ENCODE results near the gene NELL1. TPM values are rescaled to one million over a fixed set of nuclear protein-coding genes. Genes with fewer than 3 reads are reported as not detected.

The NELL1 gene
- total RNA-seq, 1 donor from 2014 or later: not detected

DNA sequence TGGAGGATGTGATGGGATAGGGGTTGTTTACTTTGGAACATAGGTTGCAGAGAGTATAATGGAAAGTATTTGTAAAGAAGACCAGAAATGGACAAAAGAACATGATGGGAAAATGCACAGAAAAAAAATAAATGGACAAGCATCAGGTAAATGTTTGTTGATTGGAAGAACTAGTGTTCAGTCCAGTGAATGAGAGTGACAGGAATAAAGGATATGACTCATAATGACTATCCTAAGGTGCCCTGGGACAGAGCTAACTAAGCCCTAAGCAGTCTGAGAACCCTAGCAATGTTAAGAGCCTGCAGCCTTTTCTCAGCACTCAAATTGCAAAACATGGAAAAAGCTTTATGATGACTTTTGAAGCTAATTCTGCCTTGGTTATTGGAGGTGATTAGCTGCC, 790.7 kb downstream of the NELL1 start:
- Mint-ChIP-seq H3K27ac (ENCODE audit: unreplicated experiment) (no peak overlapping the region), H3K36me3 (ENCODE audit: unreplicated experiment) (no peaks in the 10 kb centered on the region), H3K4me3 (ENCODE audit: unreplicated experiment) (no peak overlapping the region), H3K9me3 (ENCODE audit: unreplicated experiment) (no peaks in the 10 kb centered on the region), H3K27me3 (ENCODE audit: unreplicated experiment) (no peaks in the 10 kb centered on the region), H3K4me1 (ENCODE audit: unreplicated experiment) (no peaks in the 10 kb centered on the region)
- TF ChIP-seq, protein P1, sequence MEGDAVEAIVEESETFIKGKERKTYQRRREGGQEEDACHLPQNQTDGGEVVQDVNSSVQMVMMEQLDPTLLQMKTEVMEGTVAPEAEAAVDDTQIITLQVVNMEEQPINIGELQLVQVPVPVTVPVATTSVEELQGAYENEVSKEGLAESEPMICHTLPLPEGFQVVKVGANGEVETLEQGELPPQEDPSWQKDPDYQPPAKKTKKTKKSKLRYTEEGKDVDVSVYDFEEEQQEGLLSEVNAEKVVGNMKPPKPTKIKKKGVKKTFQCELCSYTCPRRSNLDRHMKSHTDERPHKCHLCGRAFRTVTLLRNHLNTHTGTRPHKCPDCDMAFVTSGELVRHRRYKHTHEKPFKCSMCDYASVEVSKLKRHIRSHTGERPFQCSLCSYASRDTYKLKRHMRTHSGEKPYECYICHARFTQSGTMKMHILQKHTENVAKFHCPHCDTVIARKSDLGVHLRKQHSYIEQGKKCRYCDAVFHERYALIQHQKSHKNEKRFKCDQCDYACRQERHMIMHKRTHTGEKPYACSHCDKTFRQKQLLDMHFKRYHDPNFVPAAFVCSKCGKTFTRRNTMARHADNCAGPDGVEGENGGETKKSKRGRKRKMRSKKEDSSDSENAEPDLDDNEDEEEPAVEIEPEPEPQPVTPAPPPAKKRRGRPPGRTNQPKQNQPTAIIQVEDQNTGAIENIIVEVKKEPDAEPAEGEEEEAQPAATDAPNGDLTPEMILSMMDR (IDR thresholded peaks at IDR 0.05): no peak
- no peak for DNase-seq (ENCODE audit: extremely low spot score, unreplicated experiment)

DNA sequence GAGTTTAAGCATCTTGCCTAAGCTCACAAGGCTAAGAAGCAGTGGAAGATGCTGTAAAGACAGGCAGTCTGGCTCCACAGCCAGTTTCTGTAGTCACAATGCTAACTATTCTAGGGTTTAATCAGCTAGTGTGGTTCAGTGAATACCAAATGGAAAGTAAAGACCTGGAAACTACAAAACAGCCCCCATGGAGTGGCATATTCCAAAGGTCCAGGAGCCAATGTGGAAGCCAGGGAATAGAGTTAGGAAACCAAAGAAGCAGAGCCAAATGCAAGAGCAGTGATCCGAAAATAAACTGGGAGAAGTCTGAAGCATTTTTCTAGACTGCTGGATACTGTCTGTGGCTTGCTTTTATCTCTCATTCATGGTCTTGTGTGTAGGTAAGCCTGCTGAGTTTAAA, 792.3 kb downstream of the NELL1 start:
- TF ChIP-seq, protein P1 (IDR thresholded peaks at IDR 0.05): no peak
- Mint-ChIP-seq H3K9me3 (ENCODE audit: unreplicated experiment) (no peaks in the 10 kb centered on the region), H3K27me3 (ENCODE audit: unreplicated experiment) (no peaks in the 10 kb centered on the region), H3K4me3 (ENCODE audit: unreplicated experiment) (no peak overlapping the region), H3K27ac (ENCODE audit: unreplicated experiment) (no peak overlapping the region), H3K36me3 (ENCODE audit: unreplicated experiment) (no peaks in the 10 kb centered on the region), H3K4me1 (ENCODE audit: unreplicated experiment) (no peaks in the 10 kb centered on the region)
- no peak for DNase-seq (ENCODE audit: extremely low spot score, unreplicated experiment)

DNA sequence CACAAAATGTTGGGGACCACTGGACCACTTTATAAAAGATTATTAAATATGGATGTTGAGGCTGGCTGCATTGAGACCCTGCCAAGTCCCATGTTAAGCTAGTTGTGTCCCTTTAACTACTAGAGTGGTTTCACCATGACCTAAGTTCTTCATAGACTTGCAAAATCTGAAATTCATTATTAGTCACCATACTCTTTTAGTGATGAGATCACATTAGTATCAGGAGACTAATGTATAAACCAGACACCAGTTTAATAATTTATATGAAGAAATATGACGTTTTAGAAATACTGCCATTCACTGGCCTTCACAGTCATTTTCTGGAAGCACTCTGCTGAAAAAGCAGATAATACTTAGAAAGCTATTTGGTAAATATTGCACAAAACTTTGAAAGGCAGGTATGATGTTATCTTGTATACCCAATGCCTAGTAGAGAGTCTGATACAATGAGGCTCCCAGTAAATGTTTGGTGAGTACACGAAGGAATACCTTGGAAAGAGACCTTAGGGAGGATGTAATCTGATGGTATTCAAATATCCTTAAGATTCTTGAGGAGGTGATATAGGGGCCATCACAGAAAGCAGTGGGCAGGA, 795.3 kb downstream of the NELL1 start:
- Mint-ChIP-seq H3K4me3 (ENCODE audit: unreplicated experiment) (no peak overlapping the region), H3K9me3 (ENCODE audit: unreplicated experiment) (no peaks in the 10 kb centered on the region), H3K4me1 (ENCODE audit: unreplicated experiment) (no peaks in the 10 kb centered on the region), H3K27me3 (ENCODE audit: unreplicated experiment) (no peaks in the 10 kb centered on the region), H3K36me3 (ENCODE audit: unreplicated experiment) (no peaks in the 10 kb centered on the region), H3K27ac (ENCODE audit: unreplicated experiment) (no peak overlapping the region)
- DNase-seq (ENCODE audit: extremely low spot score, unreplicated experiment): no peak
- TF ChIP-seq, protein P1 (IDR thresholded peaks at IDR 0.05): no peak

DNA sequence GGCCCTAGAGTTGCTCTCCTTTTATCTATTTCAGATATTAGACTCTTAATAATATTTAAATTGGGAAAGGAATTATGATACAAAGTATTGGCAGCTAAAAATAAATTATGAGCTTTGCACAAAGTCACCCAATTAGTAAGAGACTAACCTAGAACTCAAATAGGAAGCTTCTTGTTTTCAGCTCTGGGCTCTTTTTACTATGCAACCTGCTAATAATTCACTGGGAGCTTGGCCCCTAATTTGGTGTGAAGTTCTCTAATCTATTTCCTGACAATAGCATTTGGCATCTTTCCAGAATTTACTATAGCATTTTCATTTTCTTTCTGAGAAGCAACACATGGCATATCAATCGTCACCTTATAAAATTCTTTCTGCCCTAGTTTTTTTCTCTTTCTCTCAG, 795.8 kb downstream of the NELL1 start:
- no peak overlapping the region for H3K4me3 Mint-ChIP-seq (ENCODE audit: unreplicated experiment)
- H3K4me1 Mint-ChIP-seq (ENCODE audit: unreplicated experiment): no peaks in the 10 kb centered on the region
- no peaks in the 10 kb centered on the region for H3K27me3 Mint-ChIP-seq (ENCODE audit: unreplicated experiment)
- no peaks in the 10 kb centered on the region for H3K9me3 Mint-ChIP-seq (ENCODE audit: unreplicated experiment)
- DNase-seq (ENCODE audit: extremely low spot score, unreplicated experiment): no peak
- H3K36me3 Mint-ChIP-seq (ENCODE audit: unreplicated experiment): no peaks in the 10 kb centered on the region
- TF ChIP-seq, protein P1 (IDR thresholded peaks at IDR 0.05): no peak
- H3K27ac Mint-ChIP-seq (ENCODE audit: unreplicated experiment): no peak overlapping the region

DNA sequence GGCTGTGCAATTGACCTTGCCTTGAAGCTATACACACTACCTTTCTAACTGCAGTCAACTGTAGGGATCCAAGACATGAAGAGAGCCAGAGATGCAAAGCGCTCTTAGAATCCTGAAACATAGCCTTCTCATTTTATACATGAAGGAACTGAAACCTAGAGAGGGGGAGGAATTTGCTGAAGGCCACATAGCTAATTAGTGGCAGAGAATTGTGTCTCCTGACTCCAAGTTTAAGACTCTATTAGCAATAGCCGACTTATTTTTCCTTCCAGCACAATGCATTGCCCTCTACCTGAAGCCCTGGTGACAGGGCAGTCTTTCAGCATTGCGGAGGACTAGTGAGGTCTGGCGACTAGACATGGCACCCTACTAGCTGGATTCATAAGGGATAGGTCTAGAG, 796.5 kb downstream of the NELL1 start:
- no peaks in the 10 kb centered on the region for H3K36me3 Mint-ChIP-seq (ENCODE audit: unreplicated experiment)
- no peaks in the 10 kb centered on the region for H3K27me3 Mint-ChIP-seq (ENCODE audit: unreplicated experiment)
- no peaks in the 10 kb centered on the region for H3K4me1 Mint-ChIP-seq (ENCODE audit: unreplicated experiment)
- no peak overlapping the region for H3K4me3 Mint-ChIP-seq (ENCODE audit: unreplicated experiment)
- DNase-seq (ENCODE audit: extremely low spot score, unreplicated experiment): no peak
- H3K27ac Mint-ChIP-seq (ENCODE audit: unreplicated experiment): no peak overlapping the region
- no peaks in the 10 kb centered on the region for H3K9me3 Mint-ChIP-seq (ENCODE audit: unreplicated experiment)
- TF ChIP-seq, protein P1 (IDR thresholded peaks at IDR 0.05): no peak

Measured in osteocyte (in vitro differentiated cells).